ENCODE data around the gene DNAJA4. TPM values are rescaled to one million over a fixed set of nuclear protein-coding genes. Genes with fewer than 3 reads are reported as not detected.
"Not testable (repeated sequence)": the region's sequence is repeated elsewhere in the genome, so short reads cannot be mapped to it uniquely, and the experiment has no call there.

The DNAJA4 gene
- total RNA-seq, 1 donor from 2014 or later = not detected

- Mint-ChIP-seq H3K9me3 (ENCODE audit: unreplicated experiment) (no peaks in the 10 kb centered on the region), H3K36me3 (ENCODE audit: unreplicated experiment) (no peaks in the 10 kb centered on the region), H3K4me1 (ENCODE audit: unreplicated experiment) (peaks cover 3% of the 10 kb centered on the region), H3K4me3 (ENCODE audit: unreplicated experiment) (no peak overlapping the region), H3K27me3 (ENCODE audit: unreplicated experiment) (peaks cover 4% of the 10 kb centered on the region), H3K27ac (ENCODE audit: unreplicated experiment) (no peak overlapping the region)
- no peak for DNase-seq (ENCODE audit: extremely low spot score, unreplicated experiment)
- no peak for TF ChIP-seq CTCF (IDR thresholded peaks at IDR 0.05)
These were observed 20.8 kb upstream of the DNAJA4 start for GRCh38 chr15:78243491-78243941.

- no peaks in the 10 kb centered on the region for H3K36me3 Mint-ChIP-seq (ENCODE audit: unreplicated experiment)
- H3K27ac Mint-ChIP-seq (ENCODE audit: unreplicated experiment) = no peak overlapping the region
- H3K9me3 Mint-ChIP-seq (ENCODE audit: unreplicated experiment) = no peaks in the 10 kb centered on the region
- peaks cover 3% of the 10 kb centered on the region for H3K4me1 Mint-ChIP-seq (ENCODE audit: unreplicated experiment)
- H3K4me3 Mint-ChIP-seq (ENCODE audit: unreplicated experiment) = no peak overlapping the region
- H3K27me3 Mint-ChIP-seq (ENCODE audit: unreplicated experiment) = peaks cover 4% of the 10 kb centered on the region
- DNase-seq (ENCODE audit: extremely low spot score, unreplicated experiment) = no peak
- TF ChIP-seq CTCF (IDR thresholded peaks at IDR 0.05) = no peak
These were observed 20.3 kb upstream of the DNAJA4 start for GRCh38 chr15:78244101-78244500.

GRCh38 chr15:78244893-78245292 is 19.5 kb upstream of the DNAJA4 start:
- no peak overlapping the region for H3K4me3 Mint-ChIP-seq (ENCODE audit: unreplicated experiment)
- peaks cover 4% of the 10 kb centered on the region for H3K27me3 Mint-ChIP-seq (ENCODE audit: unreplicated experiment)
- peaks cover 3% of the 10 kb centered on the region for H3K4me1 Mint-ChIP-seq (ENCODE audit: unreplicated experiment)
- H3K27ac Mint-ChIP-seq (ENCODE audit: unreplicated experiment) = no peak overlapping the region
- TF ChIP-seq CTCF (IDR thresholded peaks at IDR 0.05) = no peak
- DNase-seq (ENCODE audit: extremely low spot score, unreplicated experiment) = no peak
- H3K9me3 Mint-ChIP-seq (ENCODE audit: unreplicated experiment) = no peaks in the 10 kb centered on the region
- H3K36me3 Mint-ChIP-seq (ENCODE audit: unreplicated experiment) = no peaks in the 10 kb centered on the region

GRCh38 chr15:78245392-78245791 is 19.0 kb upstream of the DNAJA4 start:
- DNase-seq (ENCODE audit: extremely low spot score, unreplicated experiment); H3K9me3 Mint-ChIP-seq (ENCODE audit: unreplicated experiment); H3K27me3 Mint-ChIP-seq (ENCODE audit: unreplicated experiment); H3K27ac Mint-ChIP-seq (ENCODE audit: unreplicated experiment); H3K4me1 Mint-ChIP-seq (ENCODE audit: unreplicated experiment); H3K36me3 Mint-ChIP-seq (ENCODE audit: unreplicated experiment); H3K4me3 Mint-ChIP-seq (ENCODE audit: unreplicated experiment): not testable (repeated sequence)

GRCh38 chr15:78245976-78246620 is 18.3 kb upstream of the DNAJA4 start:
- H3K36me3 Mint-ChIP-seq (ENCODE audit: unreplicated experiment); H3K27me3 Mint-ChIP-seq (ENCODE audit: unreplicated experiment); DNase-seq (ENCODE audit: extremely low spot score, unreplicated experiment); H3K4me3 Mint-ChIP-seq (ENCODE audit: unreplicated experiment); H3K4me1 Mint-ChIP-seq (ENCODE audit: unreplicated experiment); H3K27ac Mint-ChIP-seq (ENCODE audit: unreplicated experiment); H3K9me3 Mint-ChIP-seq (ENCODE audit: unreplicated experiment): not testable (repeated sequence)

- Mint-ChIP-seq H3K27ac (ENCODE audit: unreplicated experiment) (no peak overlapping the region), H3K4me1 (ENCODE audit: unreplicated experiment) (no peaks in the 10 kb centered on the region), H3K4me3 (ENCODE audit: unreplicated experiment) (no peak overlapping the region), H3K27me3 (ENCODE audit: unreplicated experiment) (peaks cover 12% of the 10 kb centered on the region), H3K9me3 (ENCODE audit: unreplicated experiment) (no peaks in the 10 kb centered on the region), H3K36me3 (ENCODE audit: unreplicated experiment) (no peaks in the 10 kb centered on the region)
- DNase-seq (ENCODE audit: extremely low spot score, unreplicated experiment) = no peak
- TF ChIP-seq CTCF (IDR thresholded peaks at IDR 0.05) = no peak
These were observed 16.5 kb upstream of the DNAJA4 start for GRCh38 chr15:78247911-78248310.

Data from osteocyte (in vitro differentiated cells).